Activated naive CD4-positive, alpha-beta T cell treated with anti-CD3 and anti-CD28 coated beads, Interleukin-2, amount 50 U/mL, for 72 hours (primary cell): ENCODE data around the gene TTBK2. TPM values are rescaled to one million over a fixed set of nuclear protein-coding genes. Genes with fewer than 3 reads are reported as not detected.
"Not testable (repeated sequence)": the region's sequence is repeated elsewhere in the genome, so short reads cannot be mapped to it uniquely, and the experiment has no call there.

Experiments used
- ATAC-seq, 2 donors: fragments of 150-1000 bp; cut with Tn5 transposase; 2 replicates each; pipeline ENCODE4 v1.10.0; 2021; ENCODE audit warnings: mild to moderate bottlenecking in 2 of 2, moderate library complexity in 2 of 2
- DNase-seq, 2 donors: peaks; one replicate each; pipeline ENCODE4 v3.0.0; 2021 to 2022; ENCODE audit warnings: low spot score in 2 of 2
- H3K27ac Mint-ChIP-seq, 2 donors: one replicate each; pipeline ENCODE4 v1.8.0; 2022; ENCODE audit warnings: mild to moderate bottlenecking in 2 of 2, mixed read lengths in 2 of 2
- H3K36me3 Mint-ChIP-seq, 2 donors: one replicate each; pipeline ENCODE4 v1.8.0; 2022; ENCODE audit warnings: mixed read lengths in 2 of 2
- H3K9me3 Mint-ChIP-seq, 2 donors: one replicate each; pipeline ENCODE4 v1.8.0; 2022; ENCODE audit warnings: mixed read lengths in 2 of 2
- total RNA-seq, 2 donors: library from RNA; stranded (reverse); gene quantifications; one replicate each; pipeline ENCODE4 v1.2.3, GENCODE V29; 2022

Gene TTBK2
- total RNA-seq = 10 to 100 TPM; 13.5 to 17.1 TPM

DNA sequence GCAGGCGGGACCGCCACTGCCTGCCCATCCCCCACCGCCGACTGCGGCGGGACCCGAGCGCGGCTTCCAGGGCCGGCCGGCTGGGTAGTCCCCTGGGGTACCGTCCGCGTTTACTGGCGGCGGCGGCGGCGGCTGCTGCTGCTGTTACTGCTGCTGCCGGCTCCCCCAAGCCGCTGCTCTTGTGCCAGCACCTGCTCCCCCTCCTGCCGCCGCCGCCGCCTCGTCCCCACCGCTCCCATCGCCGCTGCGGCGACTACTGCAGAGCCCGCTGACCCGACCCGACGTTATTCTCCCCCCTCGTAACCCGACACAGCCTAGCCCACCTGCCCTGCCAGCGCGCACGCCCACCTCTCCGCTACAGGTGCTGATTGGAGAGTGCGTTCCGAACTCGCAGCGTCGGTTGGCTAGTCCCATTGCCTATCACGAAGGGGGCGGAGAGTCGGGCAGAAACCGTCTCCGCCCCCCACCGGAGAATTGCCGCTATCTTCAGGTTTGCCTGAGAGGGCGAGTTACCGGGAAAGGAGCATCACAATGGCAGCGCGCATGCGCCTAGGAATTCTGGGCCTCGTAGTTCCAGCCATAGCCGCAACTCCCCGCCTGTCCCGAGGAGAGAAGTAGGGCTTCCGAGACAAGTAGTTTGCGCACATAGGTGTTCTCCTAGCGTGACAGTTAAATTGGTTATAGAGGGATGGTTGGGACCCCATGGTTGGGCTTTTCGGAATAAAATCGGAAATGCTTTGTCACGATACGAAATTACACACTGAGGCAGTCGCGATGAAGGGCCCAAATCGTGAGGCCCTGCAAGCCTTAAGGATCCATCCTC lies at the start of gene TTBK2:
TTBK2 (minus strand) TSS at position 260 of the 823 bp plus-strand sequence. CDS start 42,161 bp downstream, outside the sequence.
- Mint-ChIP-seq H3K36me3 (peaks cover 0 to 7% of the 10 kb centered on the region in 2 donors), H3K9me3 (no peaks in the 10 kb centered on the region), H3K27ac (peak within 1 kb of the TSS; percentile 90 to 92)
- ATAC-seq (peak; percentile 94 to 97), DNase-seq (peak; percentile 96 to 98)

GRCh38 chr15:42964476-42964875 lies 43.9 kb upstream of the TTBK2 start:
- DNase-seq (no peak), ATAC-seq (no peak)
- Mint-ChIP-seq H3K9me3 (no peaks in the 10 kb centered on the region), H3K27ac (peak overlapping the region in 1 of 2 donors; percentile 5), H3K36me3 (peaks cover 7 to 14% of the 10 kb centered on the region in 2 donors)

DNA sequence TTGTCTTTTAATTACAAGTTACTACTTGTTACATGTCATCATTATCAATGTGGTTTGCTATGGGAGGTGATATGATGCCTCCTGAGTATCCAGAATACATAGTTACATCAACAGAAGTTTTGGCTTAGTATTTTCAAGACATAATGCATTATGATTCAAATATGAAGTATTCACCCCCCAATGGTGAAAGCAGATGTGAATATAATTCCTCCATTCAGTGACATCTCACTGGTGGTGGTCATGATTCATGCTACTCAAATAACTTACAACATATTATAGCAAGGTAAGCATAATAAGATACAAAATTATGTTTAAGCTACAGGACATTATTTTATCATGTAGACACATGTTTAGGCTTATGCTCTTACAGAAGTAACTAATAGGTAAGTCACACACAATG lies 34.9 kb upstream of the TTBK2 start:
- Mint-ChIP-seq H3K36me3 (peaks cover 22 to 44% of the 10 kb centered on the region in 2 donors), H3K27ac (peak overlapping the region in 1 of 2 donors; percentile 64), H3K9me3 (peaks cover 0 to 6% of the 10 kb centered on the region in 2 donors)
- peak in 1 of 2 donors; percentile 52 for ATAC-seq
- DNase-seq = no peak

- no peak for ATAC-seq
- Mint-ChIP-seq H3K27ac (peak overlapping the region in 1 of 2 donors; percentile 29), H3K36me3 (peaks cover 12 to 50% of the 10 kb centered on the region in 2 donors)
Measured at GRCh38 chr15:42954291-42954690, 33.7 kb upstream of the TTBK2 start.

GRCh38 chr15:42948898-42949297 lies 28.3 kb upstream of the TTBK2 start:
- ATAC-seq, DNase-seq, H3K27ac Mint-ChIP-seq, H3K9me3 Mint-ChIP-seq: not testable (repeated sequence)
- peaks cover 5 to 30% of the 10 kb centered on the region in 2 donors for H3K36me3 Mint-ChIP-seq

More at GRCh38 chr15:42954291-42954690, 33.7 kb upstream of the TTBK2 start:
- H3K9me3 Mint-ChIP-seq = peaks cover 0 to 6% of the 10 kb centered on the region in 2 donors
- no peak for DNase-seq

DNA sequence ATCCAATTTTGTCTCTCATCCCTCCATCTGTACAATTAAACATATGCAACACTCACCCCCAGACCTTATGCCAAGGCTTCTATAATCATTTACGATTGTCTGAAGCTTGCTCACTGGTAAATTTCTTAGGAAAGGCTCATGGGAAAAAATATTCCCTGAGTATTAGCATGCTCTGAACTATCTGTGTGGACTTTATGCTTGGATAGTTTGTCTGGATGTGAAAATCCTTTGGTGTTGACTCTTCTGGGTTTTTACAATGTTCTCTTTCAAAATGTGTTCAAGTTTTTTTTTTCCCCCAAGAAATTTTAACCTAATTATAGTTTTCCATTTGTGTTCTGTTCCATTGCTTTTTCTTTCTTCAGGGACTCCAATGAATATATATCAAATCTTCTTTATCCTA lies 19.9 kb upstream of the TTBK2 start:
- H3K27ac Mint-ChIP-seq = no peak overlapping the region
- ATAC-seq (no peak), DNase-seq (no peak)
- peaks cover 0 to 9% of the 10 kb centered on the region in 2 donors for H3K36me3 Mint-ChIP-seq
- H3K9me3 Mint-ChIP-seq = no peaks in the 10 kb centered on the region

DNA sequence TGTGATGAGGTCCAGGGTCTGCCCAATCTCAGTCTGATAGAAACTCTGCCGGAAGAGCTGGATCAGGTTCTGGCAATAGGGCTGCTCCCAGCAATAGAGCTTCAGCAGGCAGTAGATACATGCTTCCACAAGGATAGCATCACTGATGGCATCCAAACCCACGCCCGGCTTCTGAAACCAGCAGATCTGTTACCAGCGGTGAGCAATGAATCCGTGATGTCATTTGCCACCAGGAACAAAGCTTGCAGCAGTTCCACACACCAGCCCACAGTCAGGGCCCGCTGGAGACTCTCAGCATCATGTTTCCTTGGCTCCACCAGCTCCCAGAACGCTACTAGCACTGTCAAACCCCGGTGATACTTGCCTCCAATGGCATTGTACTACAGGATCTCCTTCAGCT lies 19.3 kb upstream of the TTBK2 start:
- ATAC-seq = no peak
- no peak for DNase-seq
- peaks cover 0 to 9% of the 10 kb centered on the region in 2 donors for H3K36me3 Mint-ChIP-seq
- no peak overlapping the region for H3K27ac Mint-ChIP-seq
- no peaks in the 10 kb centered on the region for H3K9me3 Mint-ChIP-seq

DNA sequence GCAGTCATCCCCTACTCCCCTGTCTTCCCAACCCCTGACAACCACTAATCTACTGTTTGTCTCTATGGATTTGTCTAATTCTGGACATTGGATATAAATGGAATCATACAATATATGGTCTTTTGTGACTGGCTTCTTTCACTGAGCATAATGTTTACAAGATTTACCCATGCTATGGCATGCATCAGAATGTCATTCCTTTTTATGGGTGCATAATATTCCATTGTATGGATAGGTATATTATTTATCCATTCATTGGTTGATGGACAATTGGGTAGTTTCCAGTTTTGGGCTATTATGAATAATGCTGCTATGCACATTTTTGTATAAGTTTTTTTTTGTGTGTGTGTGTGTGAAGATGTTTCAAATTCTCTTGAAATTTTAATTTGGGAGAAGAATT lies 16.6 kb upstream of the TTBK2 start:
- ATAC-seq (no peak), DNase-seq (no peak)
- H3K9me3 Mint-ChIP-seq = no peaks in the 10 kb centered on the region
- H3K36me3 Mint-ChIP-seq = no peaks in the 10 kb centered on the region
- H3K27ac Mint-ChIP-seq = no peak overlapping the region

- no peaks in the 10 kb centered on the region for H3K9me3 Mint-ChIP-seq
- no peaks in the 10 kb centered on the region for H3K36me3 Mint-ChIP-seq
- no peak overlapping the region for H3K27ac Mint-ChIP-seq
- ATAC-seq = no peak
- no peak for DNase-seq
Measured at GRCh38 chr15:42933886-42934667, 13.5 kb upstream of the TTBK2 start.

GRCh38 chr15:42932833-42933515 lies 12.4 kb upstream of the TTBK2 start:
- no peak for DNase-seq

DNA sequence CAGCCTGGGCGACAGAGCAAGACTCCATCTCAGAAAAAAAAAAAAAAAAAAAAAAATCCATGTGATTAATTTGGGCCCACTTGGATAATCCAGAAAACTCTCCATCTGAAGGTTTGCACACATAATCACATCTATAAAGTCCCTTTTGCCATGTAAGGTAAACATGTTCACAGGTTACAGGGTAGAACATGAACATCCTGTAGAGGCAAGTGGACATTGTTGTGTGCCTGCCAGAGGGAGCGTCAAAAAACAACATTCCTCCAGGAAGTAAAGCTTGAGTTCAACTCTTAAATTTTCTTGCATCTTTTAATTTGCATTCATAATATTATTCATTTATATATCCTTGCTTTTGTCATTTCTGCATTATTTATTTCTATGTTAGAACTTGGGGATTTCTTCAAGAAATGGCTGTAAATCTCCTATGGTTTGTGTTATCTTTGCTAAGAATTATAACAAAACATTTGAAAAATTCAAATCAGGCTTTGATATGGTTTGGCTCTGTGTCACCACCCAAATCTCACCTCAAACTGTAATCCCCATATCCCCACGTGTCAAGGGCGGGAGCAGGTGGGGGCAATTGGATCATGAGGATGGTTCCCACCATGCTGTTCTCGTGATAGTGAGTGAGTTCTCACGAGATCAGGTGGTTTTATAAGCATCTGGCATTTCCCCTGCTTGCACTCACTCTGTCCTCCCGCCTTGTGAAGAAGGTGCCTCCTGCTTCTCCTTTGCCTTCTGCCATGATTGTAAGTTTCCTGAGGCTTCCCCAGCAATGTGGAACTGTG lies 11.3 kb upstream of the TTBK2 start:
- H3K27ac Mint-ChIP-seq = no peak overlapping the region
- ATAC-seq (no peak), DNase-seq (no peak)
- no peaks in the 10 kb centered on the region for H3K9me3 Mint-ChIP-seq
- H3K36me3 Mint-ChIP-seq = no peaks in the 10 kb centered on the region

More at GRCh38 chr15:42932833-42933515, 12.4 kb upstream of the TTBK2 start:
- no peaks in the 10 kb centered on the region for H3K36me3 Mint-ChIP-seq
- no peak for ATAC-seq
- no peak overlapping the region for H3K27ac Mint-ChIP-seq
- H3K9me3 Mint-ChIP-seq = no peaks in the 10 kb centered on the region

- ATAC-seq = no peak
Measured at GRCh38 chr15:42929306-42929848, 8.8 kb upstream of the TTBK2 start.

DNA sequence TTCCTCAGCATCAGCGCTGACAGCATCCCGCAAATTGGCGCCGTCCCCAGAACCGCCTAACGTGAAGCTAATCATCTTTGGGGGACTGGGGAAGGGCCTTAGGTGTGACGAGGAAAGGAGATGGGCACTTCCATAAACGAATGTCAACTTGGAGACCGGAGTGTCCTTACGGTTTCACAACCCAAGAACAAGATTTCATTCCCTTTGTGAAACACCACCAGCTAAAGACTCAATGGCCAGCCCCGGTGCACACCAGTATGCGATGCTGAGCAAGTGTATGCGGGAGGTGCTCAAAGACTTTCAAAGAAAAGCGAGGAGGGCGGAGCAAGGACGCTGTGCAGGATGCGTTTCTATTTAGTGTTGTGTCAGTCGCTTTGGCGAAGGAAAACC lies 759 bp upstream of the TTBK2 start:
- peak overlapping the region; percentile 90 to 92 for H3K27ac Mint-ChIP-seq
- peaks cover 0 to 7% of the 10 kb centered on the region in 2 donors for H3K36me3 Mint-ChIP-seq
- ATAC-seq = peak; percentile 29 to 53
- no peaks in the 10 kb centered on the region for H3K9me3 Mint-ChIP-seq
- peak; percentile 49 to 62 for DNase-seq

More at GRCh38 chr15:42929306-42929848, 8.8 kb upstream of the TTBK2 start:
- DNase-seq = no peak
- Mint-ChIP-seq H3K9me3 (no peaks in the 10 kb centered on the region), H3K36me3 (no peaks in the 10 kb centered on the region), H3K27ac (no peak overlapping the region)

DNA sequence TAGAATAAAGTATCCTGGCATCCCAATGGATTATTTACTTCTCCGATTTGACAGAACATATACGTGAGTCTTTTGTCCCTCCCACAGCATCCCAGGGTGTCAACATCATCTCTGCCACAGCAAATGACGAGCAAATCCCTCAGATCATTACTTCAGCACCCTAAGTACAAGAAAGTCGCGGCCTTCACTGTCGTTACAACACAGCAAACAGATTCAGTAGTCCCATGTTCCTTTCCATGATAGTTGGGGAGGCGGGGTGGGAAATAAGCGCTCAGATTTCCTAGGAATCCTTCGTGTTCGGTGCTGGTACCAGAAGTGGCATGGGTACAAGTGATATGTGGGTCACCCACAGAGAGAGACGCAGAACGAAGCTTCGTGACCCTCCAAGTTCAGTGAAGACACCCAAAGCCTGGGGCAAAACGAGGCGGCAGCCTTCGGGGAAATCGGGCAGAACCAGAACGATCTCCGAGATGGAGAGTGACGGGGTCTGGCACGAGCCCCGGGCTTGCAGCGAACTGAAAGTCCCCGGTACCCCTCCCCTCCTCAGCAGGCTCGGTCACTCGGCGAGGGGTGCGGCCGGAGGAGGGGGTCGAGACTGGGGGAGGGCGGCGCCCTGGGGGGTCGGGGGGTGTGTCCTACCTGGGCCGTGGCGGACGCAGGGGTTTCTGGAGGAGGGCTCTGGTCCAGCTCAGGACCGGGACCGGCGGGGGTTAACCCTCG lies 619 bp downstream of the TTBK2 start:
- Mint-ChIP-seq H3K36me3 (peaks cover 0 to 7% of the 10 kb centered on the region in 2 donors), H3K27ac (peak overlapping the region; percentile 87 to 90), H3K9me3 (no peaks in the 10 kb centered on the region)
- ATAC-seq (peak; percentile 6 to 28), DNase-seq (peak in 1 of 2 donors; percentile 29)

GRCh38 chr15:42919308-42919707 lies 1.3 kb downstream of the TTBK2 start:
- no peaks in the 10 kb centered on the region for H3K9me3 Mint-ChIP-seq
- DNase-seq (no peak), ATAC-seq (no peak)
- H3K27ac Mint-ChIP-seq = peak overlapping the region in 1 of 2 donors; percentile 90
- peaks cover 0 to 7% of the 10 kb centered on the region in 2 donors for H3K36me3 Mint-ChIP-seq
